Measurements from ENCODE around the gene DENND1A. TPM values are rescaled to one million over a fixed set of nuclear protein-coding genes. Genes with fewer than 3 reads are reported as not detected.

Gene DENND1A
- total RNA-seq, 3 donors from 2014 or later = 18.4 to 21.3 (median 20.1) TPM

GRCh38 chr9:123771690-123772089 lies 158.2 kb downstream of the DENND1A start:
- intact Hi-C loops (cut with DNase I; ENCODE audit: low total_unique reads) = no loop called here
- no peak overlapping the region for H3K4me3 ChIP-seq
- no peaks in the 10 kb centered on the region for H3K27me3 ChIP-seq
- DNase-seq (ENCODE audit: low spot score in 2 of 2) = no peak
- no peak overlapping the region for H3K27ac ChIP-seq
- TF ChIP-seq POLR2A (IDR thresholded peaks at IDR 0.05) (no peak), CTCF (IDR thresholded peaks at IDR 0.05) (no peak), POLR2AphosphoS5 (IDR thresholded peaks at IDR 0.05) (no peak)
- H3K9me3 ChIP-seq = no peaks in the 10 kb centered on the region
- no peaks in the 10 kb centered on the region for H3K36me3 ChIP-seq
- H3K4me1 ChIP-seq = no peaks in the 10 kb centered on the region

- Histone ChIP-seq H3K4me3 (no peak overlapping the region), H3K27ac (no peak overlapping the region), H3K9me3 (no peaks in the 10 kb centered on the region), H3K27me3 (no peaks in the 10 kb centered on the region), H3K4me1 (no peaks in the 10 kb centered on the region), H3K36me3 (no peaks in the 10 kb centered on the region)
- intact Hi-C loops (cut with DNase I; ENCODE audit: low total_unique reads) = no loop called here
- DNase-seq (ENCODE audit: low spot score in 2 of 2) = no peak
- no peak for TF ChIP-seq POLR2AphosphoS5 (IDR thresholded peaks at IDR 0.05)
- no peak for TF ChIP-seq POLR2A (IDR thresholded peaks at IDR 0.05)
- no peak for TF ChIP-seq CTCF (IDR thresholded peaks at IDR 0.05)
These were observed 160.2 kb downstream of the DENND1A start for GRCh38 chr9:123769719-123770118.

- Histone ChIP-seq H3K27ac (no peak overlapping the region), H3K36me3 (no peaks in the 10 kb centered on the region), H3K4me1 (no peaks in the 10 kb centered on the region), H3K27me3 (no peaks in the 10 kb centered on the region), H3K4me3 (no peak overlapping the region), H3K9me3 (no peaks in the 10 kb centered on the region)
- no peak for DNase-seq (ENCODE audit: low spot score in 2 of 2)
- intact Hi-C loops (cut with DNase I; ENCODE audit: low total_unique reads) = no loop called here
- TF ChIP-seq CTCF (IDR thresholded peaks at IDR 0.05) = no peak
- no peak for TF ChIP-seq POLR2A (IDR thresholded peaks at IDR 0.05)
- no peak for TF ChIP-seq POLR2AphosphoS5 (IDR thresholded peaks at IDR 0.05)
These were observed 165.9 kb downstream of the DENND1A start for GRCh38 chr9:123763910-123764588.

- intact Hi-C loops (cut with DNase I; ENCODE audit: low total_unique reads) = no loop called here
These were observed 167.9 kb downstream of the DENND1A start for GRCh38 chr9:123761905-123762605.

More at GRCh38 chr9:123761905-123762605, 167.9 kb downstream of the DENND1A start:
- Histone ChIP-seq H3K4me1 (no peaks in the 10 kb centered on the region), H3K36me3 (no peaks in the 10 kb centered on the region), H3K4me3 (no peak overlapping the region), H3K27me3 (no peaks in the 10 kb centered on the region), H3K9me3 (no peaks in the 10 kb centered on the region), H3K27ac (no peak overlapping the region)
- no peak for TF ChIP-seq POLR2A (IDR thresholded peaks at IDR 0.05)
- no peak for TF ChIP-seq POLR2AphosphoS5 (IDR thresholded peaks at IDR 0.05)
- TF ChIP-seq CTCF (IDR thresholded peaks at IDR 0.05) = no peak
- no peak for DNase-seq (ENCODE audit: low spot score in 2 of 2)
